ENCODE results near the gene CPLANE2. TPM values are rescaled to one million over a fixed set of nuclear protein-coding genes. Genes with fewer than 3 reads are reported as not detected.

CPLANE2 gene
- total RNA-seq: 10 to 100 TPM in 2 of 4 donors, 1 to 10 TPM in 2; 6.6 to 45.8 (median 11.0) TPM

- ATAC-seq: peak; percentile 97
- Histone ChIP-seq H3K27ac (peak within 1 kb of the TSS; percentile 57 to 96 (median 91)), H3K36me3 (peaks cover 0 to 15% of the 10 kb centered on the region in 2 donors), H3K4me1 (peaks cover 0 to 23% (median 18%) of the 10 kb centered on the region in 3 donors), H3K4me3 (peak within 1 kb of the TSS; percentile 37 to 64), H3K27me3 (no peaks in the 10 kb centered on the region), H3K9me3 (no peaks in the 10 kb centered on the region)
- WGBS, 2 donors (ENCODE audit: low coverage in 1 of 2): 1 to 3% methylated on average over 15 to 17 of the region's 57 CpGs
- TF ChIP-seq CTCF (IDR thresholded peaks at IDR 0.05) (peak in 1 of 4 experiments; percentile 38), POLR2AphosphoS5 (IDR thresholded peaks at IDR 0.05) (peak; percentile 42), POLR2A (IDR thresholded peaks at IDR 0.05) (peak; percentile 46 to 58), EP300 (IDR thresholded peaks at IDR 0.05) (no peak)
These were observed at the start of gene CPLANE2 for GRCh38 chr1:16236511-16237342. Gene CPLANE2 (minus strand): TSS chr1:16237183. CDS start chr1:16236742, 441 bp downstream.

GRCh38 chr1:16286122-16286521 is 49.1 kb upstream of the CPLANE2 start:
- no peak for ATAC-seq
- peaks cover 0 to 63% of the 10 kb centered on the region in 2 donors for H3K36me3 ChIP-seq
- H3K27me3 ChIP-seq: no peaks in the 10 kb centered on the region
- H3K27ac ChIP-seq: no peak overlapping the region
- H3K4me3 ChIP-seq: no peak overlapping the region
- TF ChIP-seq POLR2AphosphoS5 (IDR thresholded peaks at IDR 0.05) (no peak), POLR2A (IDR thresholded peaks at IDR 0.05) (no peak), EP300 (IDR thresholded peaks at IDR 0.05) (no peak), CTCF (IDR thresholded peaks at IDR 0.05) (no peak)
- H3K4me1 ChIP-seq: peaks cover 0 to 11% (median 0%) of the 10 kb centered on the region in 3 donors
- 86 to 94% methylated on average over 4 of the region's 4 CpGs for WGBS, 2 donors (ENCODE audit: low coverage in 1 of 2)
- no peaks in the 10 kb centered on the region for H3K9me3 ChIP-seq

GRCh38 chr1:16281765-16282164 is 44.8 kb upstream of the CPLANE2 start:
- Histone ChIP-seq H3K4me3 (no peak overlapping the region), H3K27me3 (no peaks in the 10 kb centered on the region), H3K9me3 (no peaks in the 10 kb centered on the region), H3K4me1 (peaks cover 0 to 13% (median 0%) of the 10 kb centered on the region in 3 donors), H3K36me3 (peaks cover 0 to 32% of the 10 kb centered on the region in 2 donors), H3K27ac (no peak overlapping the region)
- WGBS, 2 donors (ENCODE audit: low coverage in 1 of 2): no CpG with 5 or more reads among the region's 2 CpGs
- TF ChIP-seq EP300 (IDR thresholded peaks at IDR 0.05) (no peak), POLR2A (IDR thresholded peaks at IDR 0.05) (no peak), POLR2AphosphoS5 (IDR thresholded peaks at IDR 0.05) (no peak), CTCF (IDR thresholded peaks at IDR 0.05) (no peak)
- no peak for ATAC-seq

GRCh38 chr1:16279186-16279585 is 42.2 kb upstream of the CPLANE2 start:
- Histone ChIP-seq H3K9me3 (no peaks in the 10 kb centered on the region), H3K36me3 (peaks cover 0 to 15% of the 10 kb centered on the region in 2 donors), H3K27ac (no peak overlapping the region), H3K27me3 (no peaks in the 10 kb centered on the region), H3K4me1 (peaks cover 0 to 9% (median 0%) of the 10 kb centered on the region in 3 donors), H3K4me3 (no peak overlapping the region)
- WGBS, 2 donors (ENCODE audit: low coverage in 1 of 2): 68 to 80% methylated on average over 2 of the region's 2 CpGs
- ATAC-seq: no peak
- TF ChIP-seq POLR2A (IDR thresholded peaks at IDR 0.05) (no peak), CTCF (IDR thresholded peaks at IDR 0.05) (no peak), POLR2AphosphoS5 (IDR thresholded peaks at IDR 0.05) (no peak), EP300 (IDR thresholded peaks at IDR 0.05) (no peak)

Data from gastroesophageal sphincter (tissue), 4 donors.